ENCODE measurements around the gene PPP3R1.

The PPP3R1 gene

GRCh38 chr2:68214381-68214780 lies 38.0 kb downstream of the PPP3R1 start:
- Histone ChIP-seq H3K27ac (ENCODE audit: low read depth, low read length) (no peak overlapping the region), H3K4me1 (ENCODE audit: control insufficient read depth, insufficient read depth, low read length) (peaks cover 14% of the 10 kb centered on the region), H3K9me3 (ENCODE audit: control insufficient read depth, insufficient read depth, low read length) (no peaks in the 10 kb centered on the region), H3K9ac (ENCODE audit: low read depth, low read length) (no peak overlapping the region), H3K4me3 (ENCODE audit: low read depth, low read length) (no peak overlapping the region), H3K36me3 (ENCODE audit: control insufficient read depth, insufficient read depth, low read length) (peaks cover 24% of the 10 kb centered on the region), H3K27me3 (ENCODE audit: control insufficient read depth, insufficient read depth, low read length) (no peaks in the 10 kb centered on the region)

- no peak overlapping the region for H3K9ac ChIP-seq (ENCODE audit: low read depth, low read length)
- H3K9me3 ChIP-seq (ENCODE audit: control insufficient read depth, insufficient read depth, low read length) = no peaks in the 10 kb centered on the region
- no peak overlapping the region for H3K27ac ChIP-seq (ENCODE audit: low read depth, low read length)
- peaks cover 7% of the 10 kb centered on the region; the same call in 1 of the 2 replicates for H3K36me3 ChIP-seq (ENCODE audit: control insufficient read depth, insufficient read depth, low read length)
- H3K4me1 ChIP-seq (ENCODE audit: control insufficient read depth, insufficient read depth, low read length) = peaks cover 9% of the 10 kb centered on the region
- H3K4me3 ChIP-seq (ENCODE audit: low read depth, low read length) = no peak overlapping the region
- no peaks in the 10 kb centered on the region for H3K27me3 ChIP-seq (ENCODE audit: control insufficient read depth, insufficient read depth, low read length)
Measured at GRCh38 chr2:68206793-68207192, 45.5 kb downstream of the PPP3R1 start.

- H3K9ac ChIP-seq (ENCODE audit: low read depth, low read length) = no peak overlapping the region
- no peak overlapping the region for H3K27ac ChIP-seq (ENCODE audit: low read depth, low read length)
- no peaks in the 10 kb centered on the region for H3K27me3 ChIP-seq (ENCODE audit: control insufficient read depth, insufficient read depth, low read length)
- no peaks in the 10 kb centered on the region for H3K9me3 ChIP-seq (ENCODE audit: control insufficient read depth, insufficient read depth, low read length)
- no peaks in the 10 kb centered on the region for H3K4me1 ChIP-seq (ENCODE audit: control insufficient read depth, insufficient read depth, low read length)
- no peak overlapping the region for H3K4me3 ChIP-seq (ENCODE audit: low read depth, low read length)
- 0 out of 2 replicates have a peak, but pooled peaks cover 2% of the 10 kb centered on the region for H3K36me3 ChIP-seq (ENCODE audit: control insufficient read depth, insufficient read depth, low read length)
Measured at GRCh38 chr2:68203587-68203986, 48.7 kb downstream of the PPP3R1 start.

- no peak overlapping the region for H3K4me3 ChIP-seq (ENCODE audit: low read depth, low read length)
- H3K27ac ChIP-seq (ENCODE audit: low read depth, low read length) = peak overlapping the region; percentile 40
- H3K9me3 ChIP-seq (ENCODE audit: control insufficient read depth, insufficient read depth, low read length) = no peaks in the 10 kb centered on the region
- no peak overlapping the region for H3K9ac ChIP-seq (ENCODE audit: low read depth, low read length)
- H3K36me3 ChIP-seq (ENCODE audit: control insufficient read depth, insufficient read depth, low read length) = 0 out of 2 replicates have a peak, but pooled peaks cover 2% of the 10 kb centered on the region
- H3K4me1 ChIP-seq (ENCODE audit: control insufficient read depth, insufficient read depth, low read length) = no peaks in the 10 kb centered on the region
- no peaks in the 10 kb centered on the region for H3K27me3 ChIP-seq (ENCODE audit: control insufficient read depth, insufficient read depth, low read length)
Measured at GRCh38 chr2:68200157-68200787, 52.1 kb downstream of the PPP3R1 start.

DNA sequence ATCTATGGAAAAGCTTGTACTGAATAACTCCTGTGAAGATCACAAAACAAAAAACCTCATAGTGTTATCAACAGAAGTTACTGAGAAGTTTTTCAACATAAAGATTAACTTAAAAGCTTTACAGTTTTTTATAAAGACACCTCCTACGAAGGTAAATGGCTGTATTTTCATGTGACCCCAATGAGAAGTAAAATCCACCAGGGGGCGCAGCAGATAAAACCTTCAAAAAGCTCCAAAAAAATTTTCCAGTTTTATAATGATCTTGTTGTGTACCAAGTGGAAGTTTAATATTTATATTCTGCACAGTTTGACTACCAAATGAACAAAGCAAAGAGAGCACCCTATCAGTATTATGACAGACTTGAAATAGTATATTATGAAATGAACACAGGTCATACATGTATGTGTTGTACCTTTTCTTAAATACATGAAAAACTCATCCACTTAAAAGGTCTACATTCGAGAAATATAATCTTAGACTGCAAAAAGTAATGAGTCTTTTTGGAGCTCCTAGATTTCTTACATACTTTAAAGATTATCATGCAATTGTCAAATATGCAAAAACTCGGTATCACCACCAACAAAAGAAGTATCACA lies 56.1 kb downstream of the PPP3R1 start:
- no peak overlapping the region for H3K9ac ChIP-seq (ENCODE audit: low read depth, low read length)
- H3K4me3 ChIP-seq (ENCODE audit: low read depth, low read length) = no peak overlapping the region
- H3K9me3 ChIP-seq (ENCODE audit: control insufficient read depth, insufficient read depth, low read length) = no peaks in the 10 kb centered on the region
- H3K4me1 ChIP-seq (ENCODE audit: control insufficient read depth, insufficient read depth, low read length) = peaks cover 3% of the 10 kb centered on the region; the same call in 1 of the 2 replicates
- no peaks in the 10 kb centered on the region for H3K36me3 ChIP-seq (ENCODE audit: control insufficient read depth, insufficient read depth, low read length)
- no peak overlapping the region for H3K27ac ChIP-seq (ENCODE audit: low read depth, low read length)
- H3K27me3 ChIP-seq (ENCODE audit: control insufficient read depth, insufficient read depth, low read length) = no peaks in the 10 kb centered on the region

DNA sequence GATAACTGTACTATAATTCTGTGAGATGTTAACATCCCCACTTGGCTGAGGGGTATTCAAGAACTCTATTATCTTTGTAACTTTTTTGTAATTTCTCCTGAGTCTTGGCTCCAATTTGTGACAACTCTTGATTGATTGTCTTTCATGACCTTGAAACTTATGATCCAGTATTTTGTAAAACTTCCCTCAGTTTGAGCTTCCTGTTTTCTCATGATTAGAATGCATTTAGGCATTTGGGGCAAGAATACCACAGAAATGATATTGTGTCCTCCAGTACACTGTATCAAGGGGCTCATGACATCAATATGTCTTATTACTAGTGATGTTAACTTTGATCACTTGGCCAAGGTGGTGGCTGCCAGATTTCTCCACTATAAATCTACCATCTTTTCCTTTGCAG lies 57.2 kb downstream of the PPP3R1 start:
- Histone ChIP-seq H3K9ac (ENCODE audit: low read depth, low read length) (no peak overlapping the region), H3K36me3 (ENCODE audit: control insufficient read depth, insufficient read depth, low read length) (no peaks in the 10 kb centered on the region), H3K9me3 (ENCODE audit: control insufficient read depth, insufficient read depth, low read length) (no peaks in the 10 kb centered on the region), H3K27me3 (ENCODE audit: control insufficient read depth, insufficient read depth, low read length) (no peaks in the 10 kb centered on the region), H3K4me3 (ENCODE audit: low read depth, low read length) (no peak overlapping the region), H3K27ac (ENCODE audit: low read depth, low read length) (no peak overlapping the region), H3K4me1 (ENCODE audit: control insufficient read depth, insufficient read depth, low read length) (peaks cover 9% of the 10 kb centered on the region)

DNA sequence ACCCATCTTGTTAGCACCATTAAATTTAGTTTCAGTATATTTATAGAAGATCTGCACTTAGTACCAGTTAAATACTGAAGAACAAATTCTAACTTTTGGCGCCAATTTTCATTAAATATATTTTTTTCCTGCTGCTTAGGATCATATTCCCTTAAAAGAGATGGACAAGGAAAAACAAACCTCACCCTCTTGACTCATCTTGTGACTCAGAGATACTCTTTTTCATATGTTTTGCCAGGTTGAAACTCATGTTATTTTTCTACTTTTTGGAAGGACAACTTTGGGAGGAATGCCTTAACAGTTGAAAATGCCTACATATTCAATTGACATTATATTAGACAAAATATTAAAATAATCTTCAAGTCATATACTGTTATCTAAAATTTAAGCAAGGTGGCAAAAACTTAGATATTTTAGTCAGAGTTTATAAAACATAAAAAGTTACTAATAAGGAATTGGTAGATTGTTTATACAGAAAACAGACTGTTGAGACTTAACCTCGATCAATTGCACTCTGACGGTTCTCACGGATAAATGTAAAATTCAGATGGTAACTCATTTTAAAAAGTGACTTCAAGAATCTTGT lies 58.5 kb downstream of the PPP3R1 start:
- Histone ChIP-seq H3K4me3 (ENCODE audit: low read depth, low read length) (no peak overlapping the region), H3K9ac (ENCODE audit: low read depth, low read length) (no peak overlapping the region), H3K27ac (ENCODE audit: low read depth, low read length) (no peak overlapping the region), H3K36me3 (ENCODE audit: control insufficient read depth, insufficient read depth, low read length) (no peaks in the 10 kb centered on the region), H3K9me3 (ENCODE audit: control insufficient read depth, insufficient read depth, low read length) (no peaks in the 10 kb centered on the region), H3K27me3 (ENCODE audit: control insufficient read depth, insufficient read depth, low read length) (no peaks in the 10 kb centered on the region), H3K4me1 (ENCODE audit: control insufficient read depth, insufficient read depth, low read length) (peaks cover 9% of the 10 kb centered on the region)

GRCh38 chr2:68193144-68193543 lies 59.2 kb downstream of the PPP3R1 start:
- Histone ChIP-seq H3K9me3 (ENCODE audit: control insufficient read depth, insufficient read depth, low read length) (no peaks in the 10 kb centered on the region), H3K9ac (ENCODE audit: low read depth, low read length) (no peak overlapping the region), H3K4me3 (ENCODE audit: low read depth, low read length) (no peak overlapping the region), H3K36me3 (ENCODE audit: control insufficient read depth, insufficient read depth, low read length) (no peaks in the 10 kb centered on the region), H3K27ac (ENCODE audit: low read depth, low read length) (no peak overlapping the region), H3K27me3 (ENCODE audit: control insufficient read depth, insufficient read depth, low read length) (no peaks in the 10 kb centered on the region), H3K4me1 (ENCODE audit: control insufficient read depth, insufficient read depth, low read length) (peaks cover 9% of the 10 kb centered on the region)

DNA sequence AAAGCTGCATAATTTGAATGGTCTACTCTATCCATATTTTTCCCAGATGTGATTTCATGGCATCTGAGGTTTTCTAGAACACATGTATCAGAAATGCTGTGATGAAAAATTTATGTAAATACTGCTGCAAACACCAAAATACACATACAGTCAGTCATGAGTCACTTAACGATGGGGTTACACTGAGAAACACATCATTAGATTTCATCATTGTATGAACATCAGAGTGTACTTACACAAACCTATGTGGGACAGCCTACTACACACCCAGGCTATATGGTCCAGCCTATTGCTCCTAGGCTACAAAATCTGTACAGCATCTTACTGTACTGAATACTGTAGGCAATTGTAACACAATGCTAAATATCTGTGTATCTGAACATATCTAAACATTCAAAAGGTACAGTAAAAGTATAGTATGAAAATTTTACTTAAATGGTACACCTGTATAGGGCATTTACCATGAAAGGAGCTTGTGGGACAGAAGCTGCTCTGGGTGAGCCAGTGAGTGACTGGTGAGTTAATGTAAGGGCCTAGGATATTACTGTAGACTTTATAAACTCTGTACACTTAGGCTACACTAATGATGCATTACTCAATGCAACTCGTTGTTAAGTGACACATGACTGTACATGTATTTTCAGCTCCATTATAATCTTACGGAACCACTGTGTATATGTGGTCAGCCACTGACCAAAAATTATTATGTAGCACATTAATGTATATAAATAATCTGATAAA lies 61.2 kb downstream of the PPP3R1 start:
- H3K4me3 ChIP-seq (ENCODE audit: low read depth, low read length) = no peak overlapping the region
- no peaks in the 10 kb centered on the region for H3K9me3 ChIP-seq (ENCODE audit: control insufficient read depth, insufficient read depth, low read length)
- H3K36me3 ChIP-seq (ENCODE audit: control insufficient read depth, insufficient read depth, low read length) = peaks cover 15% of the 10 kb centered on the region
- H3K27me3 ChIP-seq (ENCODE audit: control insufficient read depth, insufficient read depth, low read length) = no peaks in the 10 kb centered on the region
- peaks cover 9% of the 10 kb centered on the region for H3K4me1 ChIP-seq (ENCODE audit: control insufficient read depth, insufficient read depth, low read length)
- H3K9ac ChIP-seq (ENCODE audit: low read depth, low read length) = no peak overlapping the region
- no peak overlapping the region for H3K27ac ChIP-seq (ENCODE audit: low read depth, low read length)

GRCh38 chr2:68189991-68190784 lies 62.1 kb downstream of the PPP3R1 start:
- no peak overlapping the region for H3K4me3 ChIP-seq (ENCODE audit: low read depth, low read length)
- H3K36me3 ChIP-seq (ENCODE audit: control insufficient read depth, insufficient read depth, low read length) = peaks cover 18% of the 10 kb centered on the region
- H3K27me3 ChIP-seq (ENCODE audit: control insufficient read depth, insufficient read depth, low read length) = no peaks in the 10 kb centered on the region
- H3K27ac ChIP-seq (ENCODE audit: low read depth, low read length) = no peak overlapping the region
- H3K9me3 ChIP-seq (ENCODE audit: control insufficient read depth, insufficient read depth, low read length) = no peaks in the 10 kb centered on the region
- H3K9ac ChIP-seq (ENCODE audit: low read depth, low read length) = no peak overlapping the region
- peaks cover 9% of the 10 kb centered on the region for H3K4me1 ChIP-seq (ENCODE audit: control insufficient read depth, insufficient read depth, low read length)
